IPS-18c (cell line): ENCODE results near the gene FPGT.
"Not testable (repeated sequence)": the region's sequence is repeated elsewhere in the genome, so short reads cannot be mapped to it uniquely, and the experiment has no call there.

Experiments used
- H3K4me3 ChIP-seq: 2 replicates; pipeline ENCODE4 v1.7.0; 2013; ENCODE audit warnings: low read depth, mild to moderate bottlenecking, low read length, moderate library complexity; ENCODE audit not compliant: insufficient read depth
- H3K9me3 ChIP-seq: one replicate; pipeline ENCODE4 v1.6.1; 2013; ENCODE audit warnings: mild to moderate bottlenecking, low read length, moderate library complexity; ENCODE audit not compliant: control insufficient read depth, insufficient read depth

The FPGT gene

DNA sequence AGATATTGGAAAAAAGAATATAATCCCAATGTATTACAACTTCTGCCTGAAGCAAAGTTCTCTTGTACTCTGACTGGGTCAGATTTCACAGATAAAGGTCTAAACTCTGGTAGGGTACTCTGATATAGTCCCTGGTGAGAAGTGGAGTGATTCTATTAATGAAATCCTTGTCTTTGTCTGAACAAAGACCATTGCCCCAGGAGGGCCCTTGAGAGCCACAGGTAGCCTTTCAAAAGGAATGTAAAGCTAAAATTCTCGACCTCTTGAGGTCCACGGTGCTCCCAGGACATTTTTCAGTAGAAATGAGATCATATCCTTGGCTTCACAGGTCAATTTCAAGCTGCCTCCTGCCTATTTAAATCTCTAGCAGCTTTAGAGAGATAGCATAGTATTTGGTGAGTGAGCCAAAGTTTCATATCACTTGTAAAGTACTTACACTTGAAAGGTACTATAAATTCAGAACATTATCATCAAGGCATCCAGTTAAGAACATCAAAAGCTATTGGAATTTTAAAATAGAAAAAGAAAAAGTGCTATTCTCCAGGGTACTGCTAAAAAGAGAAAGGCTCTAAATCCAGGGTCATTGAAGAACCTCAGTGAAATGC is 47.2 kb downstream of the FPGT start:
- Histone ChIP-seq H3K9me3 (no peaks in the 10 kb centered on the region), H3K4me3 (no peak overlapping the region)

DNA sequence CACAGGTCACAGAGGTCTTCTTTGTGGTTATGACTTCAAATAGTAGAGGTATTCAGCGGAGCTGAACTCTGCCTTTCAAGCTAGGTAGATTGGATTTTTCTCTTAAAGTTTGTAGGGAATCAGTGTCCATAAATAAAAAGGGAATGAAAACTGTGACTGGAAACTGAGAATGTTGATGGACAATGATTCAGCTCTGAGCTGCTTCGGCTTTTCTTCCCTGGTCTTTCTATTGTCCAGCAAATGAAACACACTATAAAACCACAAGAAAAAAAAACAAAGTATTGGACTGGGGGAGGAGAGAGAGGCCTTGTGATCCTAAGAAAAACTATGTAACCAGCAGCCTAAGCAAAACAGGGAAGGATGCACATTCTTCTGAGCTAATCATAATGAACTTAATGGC is 48.3 kb downstream of the FPGT start:
- Histone ChIP-seq H3K9me3 (no peaks in the 10 kb centered on the region), H3K4me3 (no peak overlapping the region)

DNA sequence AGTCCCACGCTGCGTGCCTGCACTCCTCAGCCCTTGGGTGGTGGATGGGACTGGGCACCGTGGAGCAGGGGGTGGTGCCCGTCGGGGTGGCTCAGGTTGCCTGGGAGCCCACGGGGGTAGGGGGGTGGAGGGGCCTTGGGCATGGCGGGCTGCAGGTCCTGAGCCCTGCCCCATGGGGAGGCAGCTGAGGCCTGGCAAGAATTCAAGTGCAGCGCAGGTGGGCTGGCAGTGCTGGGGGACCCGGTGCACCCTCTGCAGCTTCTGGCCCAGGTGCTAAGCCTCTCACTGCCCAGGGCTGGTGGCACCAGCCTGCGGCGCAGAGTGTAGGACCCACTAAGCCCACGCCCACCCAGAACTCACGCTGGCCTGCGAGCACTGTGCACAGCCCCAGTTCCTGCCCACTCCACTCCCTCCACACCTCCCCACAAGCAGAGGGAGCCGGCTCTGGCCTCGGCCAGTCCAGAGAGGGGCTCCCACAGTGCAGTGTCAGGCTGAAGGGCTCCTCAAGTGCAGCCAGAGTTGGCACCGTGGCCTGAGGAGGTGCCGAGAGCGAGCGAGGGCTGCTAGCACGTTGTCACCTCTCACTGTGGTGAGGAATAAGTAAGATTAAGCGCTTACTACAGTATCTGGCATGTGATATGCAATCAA is 50.0 kb downstream of the FPGT start:
- no peak overlapping the region for H3K4me3 ChIP-seq
- H3K9me3 ChIP-seq, result no peaks in the 10 kb centered on the region

DNA sequence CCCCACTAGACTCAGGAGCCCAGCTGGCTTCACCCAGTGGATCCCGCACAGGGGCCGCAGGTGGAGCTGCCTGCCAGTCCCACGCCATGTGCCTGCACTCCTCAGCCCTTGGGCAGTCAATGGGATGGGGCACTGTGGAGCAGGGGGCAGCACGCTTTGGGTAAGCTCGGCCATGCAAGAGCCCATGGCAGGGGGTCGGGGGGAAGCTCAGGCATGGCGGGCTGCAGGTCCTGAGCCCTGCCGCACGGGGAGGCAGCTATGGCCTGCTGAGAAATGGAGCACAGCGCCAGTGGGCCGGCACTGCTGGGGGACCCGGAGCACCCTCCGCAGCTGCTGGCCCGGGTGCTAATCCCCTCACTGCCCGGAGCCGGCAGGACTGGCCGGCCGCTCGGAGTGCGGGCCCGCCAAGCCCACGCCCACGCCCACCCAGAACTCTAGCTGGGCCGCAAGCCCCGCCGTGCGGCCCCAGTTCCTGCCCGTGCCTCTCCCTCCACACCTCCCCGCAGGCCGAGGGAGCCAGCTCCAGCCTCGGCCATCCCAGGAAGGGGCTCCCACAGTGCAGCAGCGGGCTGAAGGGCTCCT is 55.3 kb downstream of the FPGT start:
- not testable (repeated sequence) for H3K4me3 ChIP-seq, H3K9me3 ChIP-seq
